Measurements from ENCODE around the gene FGD6.

DNA sequence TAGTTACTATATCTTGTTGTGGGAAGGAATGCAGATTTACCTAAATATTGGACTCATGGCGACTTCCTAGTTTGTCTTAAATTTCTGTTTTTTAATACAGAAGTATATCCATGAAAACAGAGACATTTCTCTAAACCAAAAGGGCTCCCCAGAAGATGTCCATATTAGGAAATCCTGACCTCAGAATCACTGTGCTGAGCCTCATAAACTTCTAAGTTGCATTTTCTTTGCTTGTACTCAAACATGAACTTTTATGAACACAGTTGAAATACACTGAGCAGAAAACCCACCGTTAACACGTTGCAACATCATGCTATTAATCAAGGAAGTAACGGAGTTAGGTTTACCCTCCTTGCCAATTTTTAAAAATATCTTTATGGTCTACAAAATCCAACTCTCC, 100.9 kb downstream of the FGD6 start:
- TF ChIP-seq ARNT (IDR thresholded peaks at IDR 0.05) (no peak), ELF4 (IDR thresholded peaks at IDR 0.05) (no peak), SUZ12 (IDR thresholded peaks at IDR 0.05) (no peak), PKNOX1 (IDR thresholded peaks at IDR 0.05) (no peak), BHLHE40 (IDR thresholded peaks at IDR 0.05; ENCODE audit: borderline replicate concordance) (no peak), FOXK2 (IDR thresholded peaks at IDR 0.05) (no peak), FOXA1 (IDR thresholded peaks at IDR 0.05) (no peak), SP1 (IDR thresholded peaks at IDR 0.05) (no peak), CTBP1 (IDR thresholded peaks at IDR 0.05; ENCODE audit: borderline replicate concordance) (no peak), NFRKB (IDR thresholded peaks at IDR 0.05) (no peak), TARDBP (IDR thresholded peaks at IDR 0.05) (no peak), HDGF (IDR thresholded peaks at IDR 0.05; ENCODE audit: borderline replicate concordance) (no peak), L3MBTL2 (conservative IDR thresholded peaks at IDR 0.05) (no peak), ZNF384 (IDR thresholded peaks at IDR 0.05) (no peak)
